ENCODE measurements around the gene NXN.
"Not testable (repeated sequence)": the region's sequence is repeated elsewhere in the genome, so short reads cannot be mapped to it uniquely, and the experiment has no call there.

The NXN gene

DNA sequence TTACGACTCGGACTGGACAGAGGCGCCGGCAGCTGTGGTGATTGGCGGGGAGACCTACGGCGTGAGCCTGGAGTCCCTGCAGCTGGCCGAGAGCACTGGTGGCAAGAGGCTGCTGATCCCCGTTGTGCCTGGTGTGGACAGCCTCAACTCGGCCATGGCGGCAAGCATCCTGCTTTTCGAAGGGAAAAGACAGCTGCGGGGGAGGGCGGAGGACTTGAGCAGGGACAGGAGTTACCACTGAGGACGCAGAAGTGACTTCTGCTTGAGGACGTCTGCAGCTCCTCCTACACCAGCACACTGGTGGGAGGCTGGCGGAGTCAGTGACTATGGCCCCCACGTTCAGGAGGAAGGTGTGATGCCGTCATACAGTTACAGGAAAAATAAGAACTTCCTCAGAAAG lies 187.7 kb downstream of the NXN start:
- no peak for DNase-seq

DNA sequence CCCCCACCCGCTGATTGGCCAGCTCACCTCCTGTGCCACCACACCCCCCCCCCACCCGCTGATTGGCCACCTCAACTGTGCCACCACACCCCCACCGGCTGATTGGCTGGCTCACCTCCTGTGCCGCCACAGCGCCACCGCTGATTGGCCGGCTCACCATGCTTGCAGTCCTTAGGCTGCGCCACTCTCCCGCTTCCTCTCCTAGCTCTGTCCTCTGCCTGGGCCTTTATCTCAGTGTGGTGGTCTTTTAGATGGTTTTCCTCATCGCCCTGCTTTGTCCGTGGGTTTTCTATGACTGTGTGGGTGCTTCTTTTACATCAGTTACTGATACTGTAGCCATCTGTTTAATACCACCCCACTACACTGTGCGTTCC lies 188.7 kb downstream of the NXN start:
- not testable (repeated sequence) for DNase-seq

DNA sequence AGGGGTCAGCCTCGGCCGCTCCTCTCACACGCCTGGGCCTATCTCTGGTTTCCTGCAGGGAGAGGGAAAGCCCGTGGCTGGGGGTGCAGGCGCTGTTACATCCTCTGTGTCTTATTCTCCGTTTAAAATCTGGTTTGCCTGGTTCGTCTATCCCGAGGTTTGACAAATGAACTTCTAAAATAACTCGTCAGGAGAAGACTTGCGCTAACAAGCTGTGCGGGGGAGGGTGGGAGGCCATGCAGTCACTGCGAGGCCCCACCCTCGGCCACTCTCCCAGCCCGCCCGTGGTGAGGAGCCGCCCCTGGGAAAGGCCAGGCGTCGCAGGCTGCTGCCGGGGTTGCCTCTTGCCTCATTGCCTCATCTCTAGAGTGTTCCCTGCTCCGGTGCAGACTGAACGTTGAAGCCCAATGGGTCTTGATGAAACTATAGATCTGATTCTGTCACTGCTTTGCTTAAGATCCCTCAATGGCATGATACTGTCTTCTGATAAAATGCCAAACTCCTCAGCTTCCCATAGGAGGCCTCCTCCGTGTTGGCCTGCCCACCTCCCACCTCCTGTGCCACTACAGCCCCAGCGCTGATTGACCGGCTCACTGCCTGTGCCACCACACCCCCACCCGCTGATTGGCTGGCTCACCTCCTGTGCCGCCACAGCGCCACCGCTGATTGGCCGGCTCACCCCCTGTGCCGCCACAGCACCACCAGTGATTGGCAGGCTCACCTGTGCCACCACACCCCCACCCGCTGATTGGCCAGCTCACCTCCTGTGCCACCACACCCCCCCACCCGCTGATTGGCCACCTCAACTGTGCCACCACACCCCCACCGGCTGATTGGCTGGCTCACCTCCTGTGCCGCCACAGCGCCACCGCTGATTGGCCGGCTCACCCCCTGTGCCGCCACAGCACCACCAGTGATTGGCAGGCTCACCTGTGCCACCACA lies 189.4 kb downstream of the NXN start:
- not testable (repeated sequence) for DNase-seq

DNA sequence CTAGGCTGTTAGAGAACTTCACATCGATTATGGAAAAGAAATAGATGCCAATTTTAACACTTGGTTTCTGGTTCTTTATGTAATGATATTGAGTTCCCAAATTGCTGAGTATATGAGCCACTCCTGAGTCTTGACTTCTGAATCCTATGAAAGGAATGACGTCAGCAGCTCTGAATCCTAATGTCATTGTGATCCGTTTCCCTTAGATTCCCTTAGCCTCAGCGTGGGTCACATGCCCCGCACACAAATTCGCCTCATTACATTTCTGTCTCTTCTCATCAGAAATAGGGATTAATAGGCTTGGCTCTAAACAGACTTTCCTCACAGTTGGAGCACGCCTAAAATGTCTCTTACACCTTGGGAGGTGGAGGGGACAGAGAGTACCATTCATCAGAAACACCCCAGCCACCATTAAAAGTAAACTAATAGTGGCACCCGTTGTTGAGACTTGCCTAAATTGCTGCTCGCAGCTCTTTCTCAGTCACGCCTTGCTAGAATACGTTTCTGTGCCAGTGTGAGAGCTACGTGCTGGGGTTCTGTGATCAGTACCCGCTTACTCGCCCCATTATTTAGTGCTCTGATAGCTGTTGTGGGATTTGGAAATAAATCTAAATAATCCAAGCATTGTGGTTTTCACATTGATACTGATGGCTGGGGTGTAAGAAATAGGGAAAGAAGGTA lies 190.3 kb downstream of the NXN start:
- DNase-seq, result no peak

DNA sequence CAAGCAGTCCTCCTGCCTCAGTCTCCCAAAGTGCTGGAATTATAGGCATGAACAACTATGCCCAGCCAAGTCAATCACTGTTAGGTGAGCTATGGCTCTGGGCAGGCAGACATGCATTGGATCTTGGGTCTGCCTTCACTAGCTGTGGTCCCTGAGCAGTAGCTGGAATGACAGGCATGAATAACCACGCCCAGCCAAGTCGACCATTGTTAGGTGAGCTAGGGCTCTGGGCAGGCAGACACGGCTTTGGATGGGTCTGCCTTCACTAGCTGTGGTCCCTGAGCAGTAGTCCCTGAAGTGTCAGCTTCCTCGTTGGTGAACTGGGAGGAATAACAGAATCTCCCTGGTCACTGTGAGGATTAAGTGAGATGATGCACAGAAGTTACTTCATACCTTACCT lies 191.0 kb downstream of the NXN start:
- DNase-seq, result no peak

DNA sequence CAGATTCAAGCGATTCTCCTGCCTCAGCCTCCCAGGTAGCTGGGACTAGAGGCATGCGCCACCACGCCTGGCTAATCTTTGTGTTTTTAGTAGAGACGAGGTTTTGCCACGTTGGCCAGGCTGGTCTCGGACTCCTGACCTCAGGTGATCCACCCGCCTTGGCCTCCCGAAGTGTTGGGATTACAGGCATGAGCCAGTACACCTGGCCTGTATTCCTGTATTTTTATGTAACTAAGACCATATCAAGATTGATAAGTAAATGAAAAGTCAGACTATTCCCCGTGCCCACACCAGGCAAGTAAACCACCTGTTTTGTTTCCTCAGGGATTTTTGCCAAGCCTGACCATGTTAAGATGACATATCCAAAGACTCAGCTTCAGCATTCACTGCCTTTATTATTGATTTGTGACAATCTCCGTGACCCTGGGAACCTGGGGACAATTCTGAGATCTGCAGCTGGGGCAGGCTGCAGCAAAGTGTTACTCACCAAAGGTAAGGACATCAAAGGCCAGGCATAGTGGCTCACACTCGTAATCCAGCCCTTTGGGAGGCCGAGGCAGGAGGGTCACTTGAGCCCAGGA lies 191.8 kb downstream of the NXN start:
- DNase-seq, result no peak

DNA sequence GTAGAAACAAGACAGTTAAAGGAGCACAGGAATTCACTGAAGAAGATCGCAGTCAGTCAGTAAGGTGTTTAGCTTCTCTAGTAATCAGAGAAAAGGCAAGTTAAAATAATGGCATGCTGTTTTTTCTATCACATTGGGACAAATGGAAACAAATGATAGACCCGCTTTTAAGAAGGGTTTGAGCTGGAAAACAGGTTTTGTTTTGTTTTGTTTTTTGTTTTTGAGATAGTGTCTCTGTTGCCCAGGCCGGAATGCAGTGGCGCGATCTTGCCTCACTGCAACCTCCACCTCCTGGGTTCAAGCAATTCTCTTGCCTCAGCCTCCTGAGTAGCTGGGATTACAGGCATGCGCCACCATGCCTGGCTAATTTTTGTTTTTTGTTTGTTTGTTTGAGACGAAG lies 193.7 kb downstream of the NXN start:
- not testable (repeated sequence) for DNase-seq

DNA sequence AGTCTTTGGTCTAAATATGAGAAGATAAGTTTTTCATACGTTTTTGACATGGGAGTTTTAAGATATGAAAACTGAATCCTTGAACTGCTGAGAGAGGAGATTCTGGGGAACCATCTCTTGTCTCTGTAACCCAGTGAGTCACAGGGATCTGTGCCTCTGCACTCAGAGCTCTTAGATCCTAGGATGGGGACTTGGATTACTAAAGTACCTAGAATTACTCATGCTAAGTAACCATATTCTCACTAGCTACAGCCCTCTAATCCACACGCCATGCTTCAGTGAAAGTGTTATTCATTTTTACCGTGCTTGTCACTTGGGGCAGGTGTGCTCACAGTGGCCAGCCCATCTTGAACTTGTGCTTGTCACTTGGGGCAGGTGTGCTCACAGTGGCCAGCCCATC lies 195.4 kb downstream of the NXN start:
- no peak for DNase-seq

DNA sequence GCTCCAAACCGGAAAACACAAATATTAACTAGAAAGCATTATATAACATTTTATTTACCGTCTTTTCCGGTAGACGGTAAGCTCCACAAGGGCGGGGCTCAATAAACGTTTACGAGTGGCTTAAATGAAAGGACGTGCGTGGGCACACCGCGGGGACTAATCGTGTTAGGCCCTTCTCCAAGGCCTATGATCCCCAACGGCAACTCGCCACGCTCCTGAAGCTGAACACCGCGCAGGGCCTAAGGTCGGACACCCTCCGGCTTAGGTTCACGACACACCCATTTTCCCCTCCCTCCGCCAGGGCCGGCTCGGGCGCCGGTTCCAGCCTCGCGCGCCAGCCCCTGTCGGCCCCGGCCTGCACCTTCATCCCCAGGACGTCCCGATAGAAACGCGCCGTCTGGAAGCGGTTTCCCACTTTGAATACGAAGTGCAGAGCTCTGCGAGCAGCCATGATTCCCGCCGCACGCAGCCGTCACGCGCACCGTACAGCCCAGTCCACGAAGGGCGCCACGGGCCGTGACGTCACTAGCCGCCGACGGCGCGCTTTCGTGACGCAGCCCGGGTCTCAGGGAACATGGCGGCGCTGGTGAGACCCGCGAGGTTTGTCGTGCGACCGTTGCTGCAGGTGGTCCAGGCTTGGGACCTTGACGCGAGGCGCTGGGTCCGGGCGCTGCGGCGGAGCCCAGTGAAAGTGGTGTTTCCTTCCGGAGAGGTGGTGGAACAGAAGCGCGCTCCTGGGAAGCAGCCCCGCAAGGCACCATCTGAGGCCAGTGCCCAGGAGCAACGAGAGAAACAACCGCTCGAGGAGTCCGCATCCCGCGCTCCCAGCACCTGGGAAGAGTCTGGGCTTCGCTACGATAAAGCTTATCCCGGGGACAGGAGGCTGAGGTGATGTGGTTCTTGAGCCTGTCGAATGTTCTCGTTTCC lies 197.5 kb downstream of the NXN start, which contains the start of the genes GLOD4 and MRM3:
TSS of gene GLOD4 (minus strand) at position 476 of the 927 bp plus-strand sequence. CDS start at position 451, 25 bp downstream.
TSS of gene MRM3 (plus strand) at position 549 of the 927 bp plus-strand sequence. CDS start at position 575, 26 bp downstream.
- DNase-seq, result peak; percentile 81

DNA sequence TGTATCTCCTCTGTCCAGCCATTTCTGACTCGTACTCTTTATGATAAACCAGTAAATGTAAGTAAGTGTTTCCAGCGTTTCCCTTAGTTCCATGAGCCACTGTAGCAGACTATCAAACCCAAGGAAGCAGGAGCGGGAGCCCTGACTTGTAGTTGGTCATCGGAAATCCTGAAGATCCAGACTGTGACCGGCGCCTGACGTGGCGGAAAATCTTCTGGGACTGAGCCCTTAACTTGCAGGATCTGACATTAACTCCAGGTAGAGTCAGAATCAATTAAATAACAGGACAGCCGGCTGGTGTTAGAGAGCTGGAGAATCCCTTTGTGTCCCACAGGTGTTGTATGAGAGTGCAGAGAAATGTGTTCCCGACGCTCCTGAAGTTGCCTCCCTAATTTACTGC lies 201.5 kb downstream of the NXN start:
- DNase-seq, result no peak

DNA sequence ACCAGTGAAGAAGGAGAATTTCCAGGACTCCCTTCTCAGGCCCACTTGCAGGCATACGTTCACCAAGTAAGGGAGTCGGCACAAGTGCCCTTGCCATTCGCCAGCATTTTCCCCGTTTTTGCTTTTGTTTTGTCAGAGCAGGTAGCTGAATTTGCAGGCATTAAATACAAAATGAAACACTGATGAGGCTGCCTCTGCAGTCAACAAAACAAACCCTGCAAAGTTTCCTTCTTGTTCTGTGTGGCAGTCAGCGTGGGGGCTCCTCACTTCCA lies 205.3 kb downstream of the NXN start:
- DNase-seq, result no peak

DNA sequence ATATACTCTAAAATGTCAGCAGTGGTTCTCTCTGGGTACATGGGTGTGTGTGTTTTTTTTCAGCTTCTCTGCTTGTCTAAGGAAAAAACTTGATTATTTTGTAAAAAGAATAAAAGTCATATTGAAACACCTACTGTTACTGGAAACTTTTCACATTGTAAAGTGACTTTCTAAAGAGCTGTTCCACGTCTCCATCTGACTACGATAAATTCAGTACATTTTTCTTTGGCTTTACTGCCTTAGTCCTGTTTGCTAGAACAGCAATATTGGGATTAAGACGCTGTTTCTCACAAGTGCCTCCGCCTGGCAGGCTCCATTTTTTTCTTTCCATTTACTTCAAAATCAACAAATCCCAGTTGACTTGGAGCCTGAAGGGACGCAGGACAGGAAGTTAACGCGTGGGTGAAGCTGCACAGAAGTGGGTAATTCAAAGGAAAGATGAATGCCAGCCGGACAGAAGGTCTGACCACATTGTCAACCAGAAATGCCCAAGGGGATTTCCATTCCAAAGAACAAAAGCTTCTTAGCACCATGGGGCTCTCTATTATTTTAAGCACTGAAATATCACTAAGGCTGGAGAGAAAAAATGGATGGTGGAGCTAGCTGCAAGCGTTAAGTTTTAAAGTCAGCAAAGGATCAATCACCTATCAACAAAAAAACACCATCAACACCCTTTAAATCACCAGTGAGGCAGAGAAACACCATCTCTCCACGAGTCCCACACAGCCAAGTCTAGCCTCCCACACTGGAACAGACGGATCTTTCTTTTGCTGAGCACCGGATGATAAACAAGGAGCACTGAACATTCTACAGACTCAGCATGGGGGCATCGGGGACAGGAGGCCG lies 205.9 kb downstream of the NXN start:
- DNase-seq, result no peak

DNA sequence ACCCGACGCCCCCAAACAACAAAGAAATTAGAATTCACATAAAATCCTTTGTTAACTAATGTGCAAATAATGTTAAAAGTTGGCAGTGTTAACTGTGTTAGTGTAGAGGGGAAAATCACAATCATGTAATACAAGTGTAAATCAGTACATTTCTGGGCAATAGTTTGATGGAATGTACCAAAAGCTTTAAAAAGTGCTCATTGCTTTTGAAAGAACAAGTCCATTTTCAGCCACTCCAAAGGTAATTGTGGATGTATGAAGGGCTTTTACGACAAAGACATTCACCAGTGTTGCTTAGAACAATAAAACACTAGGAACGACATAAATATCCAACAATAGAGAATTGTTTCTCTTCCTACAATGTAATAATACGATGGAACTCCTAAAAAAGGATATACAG lies 206.6 kb downstream of the NXN start:
- DNase-seq, result no peak

DNA sequence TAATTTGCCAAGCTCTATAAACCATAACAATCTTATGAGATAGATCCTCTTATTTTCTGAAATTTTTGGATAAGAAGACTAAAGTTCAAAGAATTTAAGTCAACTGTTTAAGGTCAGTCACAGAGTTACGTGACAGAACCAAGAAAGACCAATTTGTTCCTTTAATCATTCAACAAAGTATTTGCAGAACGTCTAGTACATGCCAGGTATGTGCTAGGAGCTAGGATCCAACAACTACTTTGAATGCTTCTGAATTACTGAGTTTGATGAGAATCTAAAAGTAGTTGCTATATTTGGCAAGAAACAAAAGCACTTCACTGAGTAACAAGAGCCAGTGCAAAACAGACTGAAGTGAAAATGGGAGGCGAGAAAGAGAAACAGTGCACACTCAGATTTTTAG lies 212.5 kb downstream of the NXN start:
- no peak for DNase-seq

DNA sequence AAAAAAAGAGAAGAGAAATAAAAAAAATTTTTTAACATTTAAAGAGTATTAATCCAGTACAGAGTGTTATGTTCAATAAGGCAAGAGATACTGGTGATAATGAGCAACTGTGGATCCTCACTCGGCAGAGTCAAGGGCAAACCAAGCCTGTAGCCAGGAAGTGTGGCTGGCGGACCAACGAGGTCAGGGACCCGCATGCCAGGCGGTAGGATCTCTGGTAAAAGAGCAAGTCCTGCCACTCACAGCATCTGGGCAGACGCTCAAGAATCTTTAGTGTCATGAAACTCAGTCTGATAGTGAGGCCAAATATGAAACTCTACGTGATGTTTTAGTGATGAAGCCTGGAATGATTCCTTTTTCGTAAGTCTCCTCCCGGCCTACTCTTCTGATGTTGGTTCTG lies 219.2 kb downstream of the NXN start:
- DNase-seq, result no peak

DNA sequence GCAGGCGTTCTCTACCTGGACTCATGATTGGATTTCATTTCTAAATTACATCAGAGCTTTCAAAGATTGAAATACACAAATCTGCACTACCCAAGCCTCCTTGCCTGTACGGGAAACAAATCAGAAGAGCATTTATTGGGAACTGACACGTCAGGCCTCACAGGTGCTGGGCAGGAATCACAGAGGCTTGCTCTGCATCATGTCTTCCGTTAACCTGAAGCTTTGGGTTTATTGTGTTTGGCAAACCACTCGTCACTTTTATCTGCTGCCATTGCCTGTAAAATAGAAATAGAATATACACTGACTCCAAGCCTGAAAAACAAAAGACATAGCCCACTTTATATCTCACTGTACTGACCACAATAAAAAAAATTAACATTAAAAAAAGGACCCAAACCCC lies 219.6 kb downstream of the NXN start:
- DNase-seq, result no peak

DNA sequence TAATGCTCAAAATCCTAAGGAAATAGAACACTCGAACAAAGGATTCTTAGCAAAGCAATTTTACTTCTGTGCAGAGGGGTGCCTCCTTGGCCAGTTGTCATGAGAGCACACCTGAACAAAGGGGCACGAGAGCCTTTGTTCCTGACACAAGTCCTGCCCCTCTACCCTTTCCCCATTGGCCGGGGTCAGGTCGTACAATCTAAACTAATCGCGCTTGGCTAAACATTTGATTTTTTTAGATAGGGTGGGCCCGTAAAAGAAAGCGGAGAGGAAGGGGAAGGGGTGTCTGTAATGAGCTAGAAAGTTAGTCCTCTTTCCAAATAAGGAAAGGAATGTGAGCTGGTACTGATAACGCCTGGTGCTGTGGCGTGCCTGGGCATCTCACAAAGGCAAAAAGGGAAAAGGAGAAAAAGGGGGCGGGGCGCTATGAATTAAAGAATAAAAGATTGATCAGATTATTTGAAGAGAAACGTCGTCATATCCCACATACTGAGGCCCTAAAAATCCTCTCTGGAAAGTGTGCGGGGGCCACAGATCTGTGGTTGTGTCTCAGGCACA lies 223.5 kb downstream of the NXN start:
- not testable (repeated sequence) for DNase-seq

DNA sequence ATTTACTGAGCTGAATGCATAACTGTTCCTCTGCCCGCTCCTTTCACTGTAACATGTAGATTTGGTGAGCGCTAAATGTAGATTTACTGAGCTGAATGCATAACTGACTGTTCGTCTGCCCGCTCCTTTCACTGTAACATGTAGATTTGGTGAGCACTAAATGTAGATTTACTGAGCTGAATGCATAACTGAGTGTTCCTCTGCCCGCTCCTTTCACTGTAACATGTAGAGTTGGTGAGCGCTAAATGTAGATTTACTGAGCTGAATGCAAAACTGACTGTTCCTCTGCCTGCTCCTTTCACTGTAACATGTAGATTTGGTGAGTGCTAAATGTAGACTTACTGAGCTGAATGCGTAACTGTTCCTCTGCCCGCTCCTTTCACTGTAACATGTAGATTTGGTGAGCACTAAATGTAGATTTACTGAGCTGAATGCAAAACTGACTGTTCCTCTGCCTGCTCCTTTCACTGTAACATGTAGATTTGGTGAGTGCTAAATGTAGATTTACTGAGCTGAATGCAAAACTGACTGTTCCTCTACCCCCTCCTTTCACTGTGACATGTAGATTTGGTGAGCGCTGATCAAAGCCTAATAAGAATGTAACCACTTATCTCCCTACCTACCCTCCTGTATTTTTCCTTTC lies 224.1 kb downstream of the NXN start:
- DNase-seq, result not testable (repeated sequence)

DNA sequence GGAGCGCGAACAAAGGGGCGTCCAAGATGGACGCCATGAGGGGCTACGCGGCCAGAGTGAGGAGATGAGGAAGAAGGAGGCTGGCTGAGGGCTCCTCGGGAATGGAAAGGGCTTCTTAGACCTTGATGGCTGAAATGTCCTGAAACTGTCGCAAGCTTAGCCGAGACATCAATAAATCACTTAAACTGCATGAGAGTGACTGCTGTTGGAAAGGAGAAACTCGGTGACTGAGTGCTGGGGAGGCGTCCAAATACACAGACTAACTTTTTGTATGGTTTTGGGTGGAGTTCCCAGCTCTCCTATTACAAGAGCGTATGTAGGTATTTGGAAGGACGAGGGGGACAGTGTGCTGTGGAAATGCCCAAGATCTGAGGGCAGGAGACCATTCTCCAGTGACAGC lies 226.2 kb downstream of the NXN start:
- DNase-seq, result peak; percentile 25

DNA sequence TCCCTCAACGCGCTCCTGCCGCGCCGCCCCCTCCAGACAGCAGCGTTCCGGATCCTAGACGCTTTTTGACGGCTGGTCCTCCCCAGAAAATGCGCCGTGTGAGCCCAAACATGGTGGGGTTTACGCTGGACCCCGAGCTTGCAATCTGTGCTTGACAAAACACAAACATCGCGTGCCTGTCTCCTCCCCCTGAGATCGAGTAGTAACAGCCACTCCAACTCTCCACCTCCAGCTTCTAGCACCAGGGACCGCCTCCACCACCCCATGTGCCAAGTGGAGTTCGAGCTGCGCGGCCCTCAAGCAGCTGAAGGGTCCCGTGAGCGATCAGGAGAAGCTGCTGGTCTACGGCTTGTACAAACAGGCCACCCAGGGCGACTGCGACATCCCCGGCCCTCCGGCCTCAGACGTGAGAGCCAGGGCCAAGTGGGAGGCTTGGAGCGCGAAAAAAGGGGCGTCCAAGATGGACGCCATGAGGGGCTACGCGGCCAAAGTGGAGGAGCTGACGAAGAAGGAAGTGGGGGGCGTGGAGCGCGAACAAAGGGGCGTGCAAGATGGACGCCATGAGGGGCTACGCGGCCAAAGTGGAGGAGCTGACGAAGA lies 226.9 kb downstream of the NXN start:
- no peak for DNase-seq

All from MV-4-11 (cell line).